Adrenal gland (tissue), 12 donors: Measurements from ENCODE around the gene ABHD16B. TPM values are rescaled to one million over a fixed set of nuclear protein-coding genes. Genes with fewer than 3 reads are reported as not detected.

Source experiments
- DNase-seq, 7 donors: peaks; one replicate each; pipeline ENCODE4 v3.0.0-alpha.2; 2019 to 2020
- H3K27ac ChIP-seq, 5 donors: fragments of 200-600 bp; sonication (generic) in 4 of 5; 1 replicate in 3 of 5; 2 replicates in 2 of 5; pipeline versions ENCODE4 v1.5.1 to v1.8.0; 2016 to 2020; ENCODE audit warnings: mild to moderate bottlenecking in 1 of 5
- H3K27me3 ChIP-seq: fragments of 200-600 bp; 2 replicates; pipeline ENCODE4 v1.8.0; 2021
- H3K36me3 ChIP-seq, 2 donors: fragments of 200-600 bp; replicated peaks in 1 of 2; 1 replicate in 1 of 2; 2 replicates in 1 of 2; pipeline versions ENCODE4 v1.5.1 to v1.8.0; 2018 to 2022
- H3K4me1 ChIP-seq, 2 donors: fragments of 200-600 bp; replicated peaks in 1 of 2; 1 replicate in 1 of 2; 2 replicates in 1 of 2; pipeline versions ENCODE4 v1.5.1 to v1.8.0; 2018 to 2021
- H3K4me3 ChIP-seq, 4 donors: fragments of 200-600 bp; sonication (generic) in 3 of 4; one replicate each; pipeline ENCODE4 v1.5.1; 2016 to 2018
- H3K9me3 ChIP-seq, 3 donors: fragments of 200-600 bp; sonication (generic) in 1 of 3; replicated peaks in 1 of 3; 1 replicate in 2 of 3; 2 replicates in 1 of 3; pipeline versions ENCODE4 v1.5.1 to v1.8.0; 2016 to 2021
- POLR2A ChIP-seq, 2 donors: fragments of 450-650 bp; IDR thresholded peaks; one replicate each; pipeline ENCODE4 v1.6.1; 2017; ENCODE audit warnings: antibody characterized with exemption in 2 of 2, mild to moderate bottlenecking in 2 of 2, moderate library complexity in 1 of 2
- WGBS, 4 donors: extraction: QIAGEN DNeasy Blood & Tissue Kit in 2 of 4; methylation state at CpG; one replicate each; pipeline versions ENCODE4 v1.1.5 to v1.1.7; 2013 to 2017; 5-methylcytosine and 5-hydroxymethylcytosine counted together
- intact Hi-C, 2 donors: fragments of 100-400 bp; cut with DNase I; formaldehyde crosslinking; loops; one replicate each; pipeline versions ENCODE4 v1.14.1 to v1.15.0; 2022 to 2023
- polyA plus RNA-seq, 3 donors: library from polyadenylated mRNA; stranded (reverse); fragments of 200-250 nt in 2 of 3; fragments of 350-450 nt in 1 of 3; fragmentation: Illumina TruSeq in 1 of 3; extraction: RNeasy Lipid Tissue Mini Kit (QIAGEN cat#74804) in 1 of 3; gene quantifications; one replicate each; pipeline ENCODE4 v1.2.3, GENCODE V29; 2013 to 2014
- total RNA-seq, 9 donors: library from RNA; depleted of rRNA in 4 of 9; stranded (reverse); fragments of >200 nt in 4 of 9; fragments of 120-200 nt in 1 of 9; fragmentation: NEBNext Ultra II Directional in 1 of 9; extraction: Animal tissue kit (Norgen Biotek cat#: 25700) in 1 of 9; gene quantifications; one replicate each; pipeline versions ENCODE4 v1.1.0 to v1.2.4, GENCODE V29; 2013 to 2023
- TF ChIP-seq, protein P1 (sequence below), 6 experiments: fragments of 450-650 bp in 4 of 6; fragments of 200-600 bp in 2 of 6; sonication (generic) in 1 of 6; IDR thresholded peaks; 1 replicate in 5 of 6; 2 replicates in 1 of 6; pipeline versions ENCODE4 v1.5.1 to v1.8.0; 2016 to 2021; ENCODE audit warnings: antibody characterized with exemption in 6 of 6, mild to moderate bottlenecking in 2 of 6, moderate library complexity in 1 of 6
- donor health status: healthy with polysubstance abuse.
- donor health status: Bipolar disorder and iron deficiency.
- donor health status: DM: yes; HTN: yes; CAD: no.
- donor health status: DM: no; HTN: no; CAD: no.
- donor health status: DM: no; HTN: no; CAD: no.
- donor health status: DM: yes; HTN: yes; CAD: no.

ABHD16B gene
- total and polyA plus RNA-seq, 12 donors, result 0.54 to 1.2 TPM; not detected in 10

DNA sequence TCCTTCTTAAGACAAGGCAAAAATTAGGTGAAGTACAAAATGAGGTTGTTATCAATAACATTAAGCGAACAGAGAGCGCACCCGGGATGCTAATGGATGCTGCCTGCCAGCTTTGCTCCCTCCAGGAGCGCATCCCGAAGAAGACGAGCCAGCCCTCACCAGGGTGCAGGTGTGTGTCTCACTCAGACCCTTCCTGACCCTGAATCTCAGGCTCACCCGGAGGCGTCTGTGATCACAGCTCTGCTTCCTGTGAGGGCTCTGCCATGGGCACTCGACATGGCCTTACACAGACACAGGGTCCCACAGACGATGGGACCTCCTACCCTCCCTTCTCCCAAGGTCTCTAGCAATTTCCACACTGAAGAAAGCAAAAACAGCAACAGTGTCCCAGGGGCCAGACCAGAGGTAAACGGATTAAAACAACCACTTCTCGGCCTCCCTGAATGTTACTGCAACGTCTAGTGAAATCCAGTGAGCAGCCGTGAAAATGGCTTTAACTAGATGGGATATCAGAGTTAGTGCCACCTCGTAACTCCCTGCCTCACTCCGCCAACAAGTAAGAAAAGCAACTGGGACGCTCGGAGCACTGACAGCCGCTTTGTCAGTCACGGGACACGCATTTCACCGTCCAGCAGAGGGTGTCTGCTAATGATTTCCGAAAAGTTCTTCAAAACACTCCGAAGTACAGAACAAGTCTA is 41.9 kb upstream of the ABHD16B start:
- no peaks in the 10 kb centered on the region for H3K36me3 ChIP-seq
- H3K27me3 ChIP-seq, result no peaks in the 10 kb centered on the region
- DNase-seq, result peak in 1 of 7 donors; percentile 24
- WGBS, 4 donors, result 60 to 70% (median 67%) methylated on average over 20 to 24 of the region's 24 CpGs
- TF ChIP-seq, protein P1, sequence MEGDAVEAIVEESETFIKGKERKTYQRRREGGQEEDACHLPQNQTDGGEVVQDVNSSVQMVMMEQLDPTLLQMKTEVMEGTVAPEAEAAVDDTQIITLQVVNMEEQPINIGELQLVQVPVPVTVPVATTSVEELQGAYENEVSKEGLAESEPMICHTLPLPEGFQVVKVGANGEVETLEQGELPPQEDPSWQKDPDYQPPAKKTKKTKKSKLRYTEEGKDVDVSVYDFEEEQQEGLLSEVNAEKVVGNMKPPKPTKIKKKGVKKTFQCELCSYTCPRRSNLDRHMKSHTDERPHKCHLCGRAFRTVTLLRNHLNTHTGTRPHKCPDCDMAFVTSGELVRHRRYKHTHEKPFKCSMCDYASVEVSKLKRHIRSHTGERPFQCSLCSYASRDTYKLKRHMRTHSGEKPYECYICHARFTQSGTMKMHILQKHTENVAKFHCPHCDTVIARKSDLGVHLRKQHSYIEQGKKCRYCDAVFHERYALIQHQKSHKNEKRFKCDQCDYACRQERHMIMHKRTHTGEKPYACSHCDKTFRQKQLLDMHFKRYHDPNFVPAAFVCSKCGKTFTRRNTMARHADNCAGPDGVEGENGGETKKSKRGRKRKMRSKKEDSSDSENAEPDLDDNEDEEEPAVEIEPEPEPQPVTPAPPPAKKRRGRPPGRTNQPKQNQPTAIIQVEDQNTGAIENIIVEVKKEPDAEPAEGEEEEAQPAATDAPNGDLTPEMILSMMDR (IDR thresholded peaks at IDR 0.05), result peak in 3 of 6 experiments; percentile 22 to 32 (median 31)
- TF ChIP-seq POLR2A (IDR thresholded peaks at IDR 0.05), result no peak
- no peaks in the 10 kb centered on the region for H3K9me3 ChIP-seq
- intact Hi-C loops, result no loop called here
- peak overlapping the region in 2 of 5 donors; percentile 27 to 58 for H3K27ac ChIP-seq
- H3K4me1 ChIP-seq, result no peaks in the 10 kb centered on the region
- H3K4me3 ChIP-seq, result no peak overlapping the region

DNA sequence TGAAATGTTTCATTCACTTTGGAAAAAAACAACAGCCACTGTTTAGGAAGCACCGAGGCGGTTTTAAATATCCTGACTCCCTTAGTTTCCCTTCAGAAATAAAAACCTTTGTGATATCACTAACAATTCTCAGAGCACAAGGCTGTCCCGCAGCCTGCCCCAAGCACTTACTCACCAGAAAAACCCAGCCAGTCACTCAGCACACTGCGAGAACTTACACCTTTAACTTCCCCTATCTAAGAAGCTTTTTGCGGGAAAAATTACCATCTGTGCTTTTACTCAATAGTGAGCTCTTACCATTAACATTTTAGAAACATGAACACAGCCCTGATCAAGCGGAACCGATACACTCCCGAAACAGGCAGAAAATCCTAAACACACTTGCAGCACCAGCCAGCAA is 39.5 kb upstream of the ABHD16B start:
- no peaks in the 10 kb centered on the region for H3K4me1 ChIP-seq
- H3K4me3 ChIP-seq, result no peak overlapping the region
- intact Hi-C loops, result no loop called here
- peak overlapping the region in 1 of 5 donors; percentile 56 for H3K27ac ChIP-seq
- H3K9me3 ChIP-seq, result no peaks in the 10 kb centered on the region
- WGBS, 4 donors, result 78 to 87% (median 86%) methylated on average over 8 of the region's 8 CpGs
- no peaks in the 10 kb centered on the region for H3K27me3 ChIP-seq
- no peaks in the 10 kb centered on the region for H3K36me3 ChIP-seq
- TF ChIP-seq POLR2A (IDR thresholded peaks at IDR 0.05), result no peak
- TF ChIP-seq, protein P1 (IDR thresholded peaks at IDR 0.05), result no peak
- DNase-seq, result no peak

DNA sequence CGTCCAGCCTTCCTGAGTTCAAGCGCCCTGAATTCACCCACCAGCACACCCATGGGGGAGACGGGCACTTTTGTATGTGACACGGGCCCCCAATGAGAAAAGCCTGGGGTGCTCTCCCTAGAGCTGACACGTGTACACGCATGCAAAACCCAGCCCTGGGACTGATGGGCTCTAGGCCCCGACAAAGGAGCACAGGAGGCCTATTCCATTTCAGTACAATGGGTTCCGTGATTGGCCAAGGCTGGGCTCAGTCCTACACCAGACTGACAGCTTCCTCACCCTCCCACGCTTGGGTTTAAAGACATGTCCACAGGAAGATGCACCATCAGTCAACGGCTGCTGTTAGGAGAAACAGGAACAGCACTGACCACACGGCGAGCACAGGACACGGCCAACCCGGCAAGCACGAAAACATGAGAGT is 39.0 kb upstream of the ABHD16B start:
- no peak overlapping the region for H3K4me3 ChIP-seq
- intact Hi-C loops, result no loop called here

DNA sequence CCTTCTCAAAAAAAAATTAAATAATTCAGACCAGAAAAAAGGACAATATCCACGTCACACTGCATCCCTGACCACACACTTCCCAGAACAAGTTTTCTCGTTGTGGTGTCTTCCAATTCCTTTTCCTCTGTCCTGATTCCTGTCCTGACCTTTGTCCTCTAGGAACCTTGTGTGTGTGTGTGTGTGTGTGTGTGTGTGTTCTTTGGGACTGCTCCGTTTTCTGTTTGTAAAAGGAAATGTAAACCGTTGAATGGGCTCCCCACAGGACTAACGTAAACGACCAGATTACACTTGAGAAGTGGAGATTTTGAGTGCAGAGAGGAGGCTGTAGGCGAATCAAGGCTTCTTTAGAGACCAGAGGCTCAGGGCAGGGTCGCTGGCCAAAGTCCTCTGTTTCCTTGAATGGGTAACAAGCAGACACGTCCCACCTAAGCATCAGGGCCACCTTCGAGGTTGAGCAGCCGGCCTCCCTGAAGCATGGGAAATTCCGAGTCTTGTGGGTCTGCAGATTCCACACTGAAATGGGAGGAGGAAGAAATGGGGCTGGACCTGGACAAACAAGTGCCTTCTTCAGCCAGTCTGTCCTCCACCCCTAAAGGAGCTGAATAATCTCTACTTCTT is 37.5 kb upstream of the ABHD16B start:
- Histone ChIP-seq H3K4me3 (no peak overlapping the region), H3K4me1 (peaks cover 0 to 7% of the 10 kb centered on the region in 2 donors), H3K9me3 (no peaks in the 10 kb centered on the region), H3K36me3 (no peaks in the 10 kb centered on the region), H3K27ac (peak overlapping the region in 2 of 5 donors; percentile 30 to 56), H3K27me3 (no peaks in the 10 kb centered on the region)
- TF ChIP-seq, protein P1 (IDR thresholded peaks at IDR 0.05), result no peak
- no peak for TF ChIP-seq POLR2A (IDR thresholded peaks at IDR 0.05)
- 60 to 71% (median 66%) methylated on average over 12 of the region's 12 CpGs for WGBS, 4 donors
- no peak for DNase-seq
- intact Hi-C loops, result no loop called here

More for the DNA sequence above, 39.0 kb upstream of the ABHD16B start:
- H3K27ac ChIP-seq, result peak overlapping the region in 2 of 5 donors; percentile 34 to 56
- H3K36me3 ChIP-seq, result no peaks in the 10 kb centered on the region
- no peaks in the 10 kb centered on the region for H3K4me1 ChIP-seq
- no peak for TF ChIP-seq POLR2A (IDR thresholded peaks at IDR 0.05)
- TF ChIP-seq, protein P1 (IDR thresholded peaks at IDR 0.05), result no peak
- WGBS, 4 donors, result 54 to 79% (median 63%) methylated on average over 9 to 15 of the region's 15 CpGs
- H3K9me3 ChIP-seq, result no peaks in the 10 kb centered on the region
- no peaks in the 10 kb centered on the region for H3K27me3 ChIP-seq
- DNase-seq, result peak in 3 of 7 donors; percentile 57 to 76 (median 59)
